Measurements from ENCODE around the gene UBD. TPM values are rescaled to one million over a fixed set of nuclear protein-coding genes. Genes with fewer than 3 reads are reported as not detected.

The UBD gene
- total and polyA plus RNA-seq, 4 donors, result 2.1 to 19.4 (median 8.6) TPM

DNA sequence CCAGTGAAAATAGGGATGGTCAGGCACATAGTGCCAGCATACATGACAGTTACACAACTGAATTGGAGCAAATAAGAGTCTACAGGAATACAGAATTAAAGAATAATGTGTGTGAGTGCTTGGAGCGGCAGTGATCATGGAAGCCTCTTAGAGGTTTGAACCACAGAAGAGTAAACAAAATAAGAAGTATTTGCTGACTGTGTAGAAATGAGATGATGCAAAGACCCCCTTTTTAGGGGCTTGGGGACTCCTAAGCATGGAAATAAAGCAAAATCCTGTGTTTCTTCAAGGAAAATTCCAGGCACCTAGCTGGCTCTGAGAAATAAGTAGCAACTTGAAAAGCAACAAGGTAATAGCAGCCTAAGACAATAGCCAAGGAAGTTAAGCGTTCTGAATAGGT is 32.1 kb upstream of the UBD start:
- no peaks in the 10 kb centered on the region for H3K36me3 ChIP-seq (ENCODE audit: control insufficient read depth in 4 of 4, insufficient read depth in 4 of 4, low read length in 4 of 4)
- no peaks in the 10 kb centered on the region for H3K27me3 ChIP-seq (ENCODE audit: control insufficient read depth in 3 of 3, insufficient read depth in 3 of 3, low read length in 2 of 3)
- no peak for DNase-seq
- peaks cover 0 to 7% (median 0%) of the 10 kb centered on the region in 5 donors for H3K4me1 ChIP-seq (ENCODE audit: control insufficient read depth in 5 of 5, insufficient read depth in 5 of 5, low read length in 5 of 5)
- no peak overlapping the region for H3K9ac ChIP-seq (ENCODE audit: insufficient read depth in 1 of 2, low read length in 2 of 2)
- 75 to 84% methylated on average over 2 of the region's 2 CpGs for WGBS, 2 donors
- no peak overlapping the region for H3K27ac ChIP-seq (ENCODE audit: low read depth in 1 of 2, low read length in 1 of 2)
- no peaks in the 10 kb centered on the region for H3K9me3 ChIP-seq (ENCODE audit: control insufficient read depth in 4 of 4, insufficient read depth in 3 of 4, low read length in 3 of 4)
- TF ChIP-seq, protein P1, sequence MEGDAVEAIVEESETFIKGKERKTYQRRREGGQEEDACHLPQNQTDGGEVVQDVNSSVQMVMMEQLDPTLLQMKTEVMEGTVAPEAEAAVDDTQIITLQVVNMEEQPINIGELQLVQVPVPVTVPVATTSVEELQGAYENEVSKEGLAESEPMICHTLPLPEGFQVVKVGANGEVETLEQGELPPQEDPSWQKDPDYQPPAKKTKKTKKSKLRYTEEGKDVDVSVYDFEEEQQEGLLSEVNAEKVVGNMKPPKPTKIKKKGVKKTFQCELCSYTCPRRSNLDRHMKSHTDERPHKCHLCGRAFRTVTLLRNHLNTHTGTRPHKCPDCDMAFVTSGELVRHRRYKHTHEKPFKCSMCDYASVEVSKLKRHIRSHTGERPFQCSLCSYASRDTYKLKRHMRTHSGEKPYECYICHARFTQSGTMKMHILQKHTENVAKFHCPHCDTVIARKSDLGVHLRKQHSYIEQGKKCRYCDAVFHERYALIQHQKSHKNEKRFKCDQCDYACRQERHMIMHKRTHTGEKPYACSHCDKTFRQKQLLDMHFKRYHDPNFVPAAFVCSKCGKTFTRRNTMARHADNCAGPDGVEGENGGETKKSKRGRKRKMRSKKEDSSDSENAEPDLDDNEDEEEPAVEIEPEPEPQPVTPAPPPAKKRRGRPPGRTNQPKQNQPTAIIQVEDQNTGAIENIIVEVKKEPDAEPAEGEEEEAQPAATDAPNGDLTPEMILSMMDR (IDR thresholded peaks at IDR 0.05; ENCODE audit: control extremely low read depth, extremely low read depth), result no peak
- no peak overlapping the region for H3K4me3 ChIP-seq
- no peak for ATAC-seq (ENCODE audit: insufficient read depth, low FRiP score)

DNA sequence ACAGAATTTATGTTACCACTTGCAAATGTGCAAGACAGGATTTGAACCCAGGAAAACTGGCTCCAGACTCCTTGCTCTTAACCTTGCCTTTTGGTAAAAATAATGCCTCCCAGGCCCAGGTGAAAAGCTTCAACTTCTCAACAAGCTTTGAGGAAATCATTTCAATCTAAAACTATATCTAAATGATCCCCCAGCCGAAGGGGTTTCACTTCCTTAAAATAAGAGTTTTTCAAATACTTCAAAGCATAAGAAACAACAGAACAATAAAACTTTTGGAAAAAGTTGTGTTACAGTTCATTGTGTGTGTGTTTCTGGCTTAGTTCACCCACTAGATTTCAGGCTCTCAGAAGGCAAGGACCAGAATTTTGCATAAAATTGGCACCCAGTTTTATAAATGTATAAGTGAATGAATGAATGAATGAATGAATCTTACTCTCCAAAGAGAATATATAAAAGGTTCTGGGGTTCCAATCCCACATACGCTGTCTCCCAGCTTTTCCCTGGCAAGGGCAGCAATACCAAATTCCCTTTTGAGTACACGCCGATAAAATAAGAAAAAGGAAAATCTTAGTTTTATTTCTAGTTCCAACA is 30.8 kb upstream of the UBD start:
- TF ChIP-seq, protein P1 (IDR thresholded peaks at IDR 0.05; ENCODE audit: control extremely low read depth, extremely low read depth), result no peak
- H3K4me1 ChIP-seq (ENCODE audit: control insufficient read depth in 5 of 5, insufficient read depth in 5 of 5, low read length in 5 of 5), result peaks cover 0 to 7% (median 0%) of the 10 kb centered on the region in 5 donors
- H3K4me3 ChIP-seq, result no peak overlapping the region
- no peak for DNase-seq
- no peak overlapping the region for H3K9ac ChIP-seq (ENCODE audit: insufficient read depth in 1 of 2, low read length in 2 of 2)
- H3K36me3 ChIP-seq (ENCODE audit: control insufficient read depth in 4 of 4, insufficient read depth in 4 of 4, low read length in 4 of 4), result no peaks in the 10 kb centered on the region
- H3K27ac ChIP-seq (ENCODE audit: low read depth in 1 of 2, low read length in 1 of 2), result no peak overlapping the region
- no peak for ATAC-seq (ENCODE audit: insufficient read depth, low FRiP score)
- no peaks in the 10 kb centered on the region for H3K27me3 ChIP-seq (ENCODE audit: control insufficient read depth in 3 of 3, insufficient read depth in 3 of 3, low read length in 2 of 3)
- WGBS, 2 donors, result 79 to 89% methylated on average over 4 of the region's 4 CpGs
- no peaks in the 10 kb centered on the region for H3K9me3 ChIP-seq (ENCODE audit: control insufficient read depth in 4 of 4, insufficient read depth in 3 of 4, low read length in 3 of 4)

DNA sequence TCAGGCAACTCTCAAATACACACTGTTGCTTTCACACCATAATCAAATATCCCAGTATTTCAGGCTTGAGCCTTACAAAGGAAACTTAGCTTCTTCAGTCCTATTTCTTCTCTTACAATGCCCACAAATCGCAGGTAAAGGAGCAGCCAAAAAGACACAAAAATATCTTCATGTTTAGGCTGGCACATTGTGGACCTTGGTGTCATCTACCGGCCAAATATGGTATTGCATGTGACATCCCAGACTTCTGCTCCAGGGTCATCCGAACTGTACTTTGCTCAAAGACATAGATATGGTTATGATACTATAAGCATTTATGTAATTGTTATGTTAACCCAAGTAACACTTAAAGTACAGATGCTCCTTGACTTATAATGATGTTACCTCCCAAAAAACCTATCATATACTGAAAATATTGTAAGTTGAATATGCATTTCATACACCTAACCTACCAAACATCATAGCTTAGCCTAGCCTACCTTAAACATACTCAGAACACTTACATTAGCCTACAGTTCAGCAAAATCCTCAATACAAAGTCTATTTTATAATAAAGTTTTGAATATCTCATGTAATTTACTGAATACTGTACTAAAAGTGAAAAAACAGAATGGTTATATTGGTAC is 30.0 kb upstream of the UBD start:
- Histone ChIP-seq H3K27me3 (ENCODE audit: control insufficient read depth in 3 of 3, insufficient read depth in 3 of 3, low read length in 2 of 3) (no peaks in the 10 kb centered on the region), H3K4me1 (ENCODE audit: control insufficient read depth in 5 of 5, insufficient read depth in 5 of 5, low read length in 5 of 5) (peaks cover 0 to 7% (median 0%) of the 10 kb centered on the region in 5 donors), H3K9me3 (ENCODE audit: control insufficient read depth in 4 of 4, insufficient read depth in 3 of 4, low read length in 3 of 4) (no peaks in the 10 kb centered on the region), H3K27ac (ENCODE audit: low read depth in 1 of 2, low read length in 1 of 2) (no peak overlapping the region), H3K36me3 (ENCODE audit: control insufficient read depth in 4 of 4, insufficient read depth in 4 of 4, low read length in 4 of 4) (no peaks in the 10 kb centered on the region), H3K4me3 (no peak overlapping the region), H3K9ac (ENCODE audit: insufficient read depth in 1 of 2, low read length in 2 of 2) (no peak overlapping the region)
- peak; percentile 69 for ATAC-seq (ENCODE audit: insufficient read depth, low FRiP score)
- DNase-seq, result peak; percentile 46 to 71 (median 66)
- TF ChIP-seq, protein P1 (IDR thresholded peaks at IDR 0.05; ENCODE audit: control extremely low read depth, extremely low read depth), result peak; percentile 94
- WGBS, 2 donors, result 7 to 17% methylated on average over 3 of the region's 3 CpGs
